AG08396 (cell line): ENCODE measurements around the gene HKDC1.
A peak's percentile ranks its signal among the peaks of the same experiment; 100 is the strongest.

Experiments
- DNase-seq: peaks from one replicate; pipeline ENCODE4 v3.0.0; 2012; ENCODE audit warnings: low spot score, mixed read lengths

HKDC1 gene

GRCh38 chr10:69217119-69217754, 2.9 kb upstream of the HKDC1 start:
- peak; percentile 46 for DNase-seq

- no peak for DNase-seq
Measured at GRCh38 chr10:69218831-69219230, 1.3 kb upstream of the HKDC1 start.

- no peak for DNase-seq
Measured at GRCh38 chr10:69220507-69220906, 375 bp downstream of the HKDC1 start.

GRCh38 chr10:69222157-69223027, 2.3 kb downstream of the HKDC1 start:
- no peak for DNase-seq

- no peak for DNase-seq
Measured at GRCh38 chr10:69223028-69223342, 2.9 kb downstream of the HKDC1 start.

GRCh38 chr10:69224862-69225657, 4.9 kb downstream of the HKDC1 start:
- no peak for DNase-seq

GRCh38 chr10:69225681-69226080, 5.5 kb downstream of the HKDC1 start:
- no peak for DNase-seq

GRCh38 chr10:69226919-69227450, 6.9 kb downstream of the HKDC1 start:
- DNase-seq: no peak

- DNase-seq: no peak
Measured at GRCh38 chr10:69228151-69228550, 8.0 kb downstream of the HKDC1 start.

GRCh38 chr10:69229616-69229916, 9.4 kb downstream of the HKDC1 start:
- no peak for DNase-seq

GRCh38 chr10:69230128-69230527, 10.0 kb downstream of the HKDC1 start:
- DNase-seq: no peak

- DNase-seq: peak; percentile 87
Measured at GRCh38 chr10:69232252-69232651, 12.1 kb downstream of the HKDC1 start.

- DNase-seq: no peak
Measured at GRCh38 chr10:69232736-69233480, 12.8 kb downstream of the HKDC1 start.

- no peak for DNase-seq
Measured at GRCh38 chr10:69234447-69234846, 14.3 kb downstream of the HKDC1 start.

GRCh38 chr10:69237528-69238159, 17.5 kb downstream of the HKDC1 start:
- peak; percentile 87 for DNase-seq

GRCh38 chr10:69239136-69239535, 19.0 kb downstream of the HKDC1 start:
- no peak for DNase-seq

- peak; percentile 35 for DNase-seq
Measured at GRCh38 chr10:69239816-69240434, 19.8 kb downstream of the HKDC1 start.

GRCh38 chr10:69240455-69240854, 20.3 kb downstream of the HKDC1 start:
- no peak for DNase-seq

GRCh38 chr10:69241575-69241974, 21.4 kb downstream of the HKDC1 start:
- DNase-seq: no peak

- no peak for DNase-seq
Measured at GRCh38 chr10:69242040-69242851, 22.1 kb downstream of the HKDC1 start.
